ENCODE measurements around the gene DMRTA1.
"Not testable (repeated sequence)": the region's sequence is repeated elsewhere in the genome, so short reads cannot be mapped to it uniquely, and the experiment has no call there.

DMRTA1 gene

GRCh38 chr9:22469928-22470544 lies 23.4 kb downstream of the DMRTA1 start:
- peak in 1 of 2 donors; percentile 23 for DNase-seq

GRCh38 chr9:22481566-22481965 lies 34.9 kb downstream of the DMRTA1 start:
- DNase-seq: no peak

- no peak for DNase-seq
Observed at GRCh38 chr9:22483528-22484070, 37.0 kb downstream of the DMRTA1 start.

- DNase-seq: not testable (repeated sequence)
Observed at GRCh38 chr9:22496197-22496596, 49.6 kb downstream of the DMRTA1 start.
